ENCODE results near the gene SIX1.

The SIX1 gene

GRCh38 chr14:60648934-60649874 is at the start of gene SIX1:
Gene SIX1 (minus strand): TSS chr14:60649477. CDS start chr14:60649189, 288 bp downstream.
- CTCF ChIA-PET, result interaction anchor here (0.7 to 2.4 kb wide), 8 partner anchors 9 to 637 kb away, joined by 3 to 14 read pairs (median 3); no protein-coding TSS in a partner anchor
- POLR2A ChIA-PET, result interaction anchor here (1.0 to 1.7 kb wide), 3 partner anchors 8 to 11 kb away, joined by 4 read pairs; no protein-coding TSS in a partner anchor
- peak within 1 kb of the TSS; percentile 74 for H3K4me3 ChIP-seq (ENCODE audit: low read depth, low read length)
- TF ChIP-seq CTCF (IDR thresholded peaks at IDR 0.05; ENCODE audit: insufficient read depth, low read length, missing control alignments), result no peak
- peak; percentile 60 for DNase-seq (ENCODE audit: low read depth, low spot score)

- TF ChIP-seq CTCF (IDR thresholded peaks at IDR 0.05; ENCODE audit: insufficient read depth, low read length, missing control alignments), result no peak
- POLR2A ChIA-PET, result no interaction called here
- DNase-seq (ENCODE audit: low read depth, low spot score), result no peak
- CTCF ChIA-PET, result no interaction called here
- H3K4me3 ChIP-seq (ENCODE audit: low read depth, low read length), result no peak overlapping the region
Observed at GRCh38 chr14:60695327-60695726, 46.0 kb upstream of the SIX1 start.

- ChIA-PET POLR2A (interaction anchor here (0.5 kb wide), 1 partner anchor 48 kb away, joined by 3 read pairs; no protein-coding TSS in a partner anchor), CTCF (no interaction called here)
- H3K4me3 ChIP-seq (ENCODE audit: low read depth, low read length), result no peak overlapping the region
- DNase-seq (ENCODE audit: low read depth, low spot score), result no peak
- no peak for TF ChIP-seq CTCF (IDR thresholded peaks at IDR 0.05; ENCODE audit: insufficient read depth, low read length, missing control alignments)
Observed at GRCh38 chr14:60691383-60692113, 42.3 kb upstream of the SIX1 start.

GRCh38 chr14:60686865-60687264 is 37.6 kb upstream of the SIX1 start:
- H3K4me3 ChIP-seq (ENCODE audit: low read depth, low read length), result no peak overlapping the region
- ChIA-PET CTCF (no interaction called here), POLR2A (no interaction called here)
- no peak for TF ChIP-seq CTCF (IDR thresholded peaks at IDR 0.05; ENCODE audit: insufficient read depth, low read length, missing control alignments)
- DNase-seq (ENCODE audit: low read depth, low spot score), result no peak

- no peak for DNase-seq (ENCODE audit: low read depth, low spot score)
- ChIA-PET CTCF (no interaction called here), POLR2A (no interaction called here)
- no peak for TF ChIP-seq CTCF (IDR thresholded peaks at IDR 0.05; ENCODE audit: insufficient read depth, low read length, missing control alignments)
- no peak overlapping the region for H3K4me3 ChIP-seq (ENCODE audit: low read depth, low read length)
Observed at GRCh38 chr14:60684203-60684602, 34.9 kb upstream of the SIX1 start.

- no peak overlapping the region for H3K4me3 ChIP-seq (ENCODE audit: low read depth, low read length)
- ChIA-PET CTCF (interaction anchor here (1.3 kb wide), 1 partner anchor 345 kb away, joined by 4 read pairs; no protein-coding TSS in a partner anchor), POLR2A (no interaction called here)
- DNase-seq (ENCODE audit: low read depth, low spot score), result no peak
- TF ChIP-seq CTCF (IDR thresholded peaks at IDR 0.05; ENCODE audit: insufficient read depth, low read length, missing control alignments), result no peak
Observed at GRCh38 chr14:60681271-60681670, 32.0 kb upstream of the SIX1 start.
